Activated CD4-positive, alpha-beta memory T cell treated with anti-CD3 and anti-CD28 coated beads, Interleukin-2, amount 10 ng/mL, durations not matched to agents 7 days and 5 days (primary cell): ENCODE measurements around the gene GPBAR1. TPM values are rescaled to one million over a fixed set of nuclear protein-coding genes. Genes with fewer than 3 reads are reported as not detected.
"Not testable (repeated sequence)": the region's sequence is repeated elsewhere in the genome, so short reads cannot be mapped to it uniquely, and the experiment has no call there.

Experiments used
- CTCF ChIA-PET: fragments of 350-600 bp; sonication (Branson Sonifier 250); formaldehyde crosslinking; loops from one replicate; lab custom pipeline; 2021; ENCODE audit warnings: antibody characterized with exemption, inconsistent platforms; lab: Charles Lee
- POLR2A ChIA-PET: fragments of 350-600 bp; sonication (Branson Sonifier 250); formaldehyde crosslinking; loops from one replicate; lab custom pipeline; 2021; ENCODE audit warnings: antibody characterized with exemption; lab: Charles Lee
- DNase-seq: peaks from one replicate; pipeline ENCODE4 v3.0.0-alpha.2; 2020
- H3K27ac Mint-ChIP-seq: one replicate; pipeline ENCODE4 v1.8.0; 2021; ENCODE audit warnings: mild to moderate bottlenecking, mixed read lengths
- H3K27me3 Mint-ChIP-seq: one replicate; pipeline ENCODE4 v1.8.0; 2021; ENCODE audit warnings: mixed read lengths
- H3K36me3 Mint-ChIP-seq: one replicate; pipeline ENCODE4 v1.8.0; 2021; ENCODE audit warnings: low read depth, mixed read lengths
- H3K4me1 Mint-ChIP-seq: one replicate; pipeline ENCODE4 v1.8.0; 2021; ENCODE audit warnings: mixed read lengths
- H3K4me3 Mint-ChIP-seq: one replicate; pipeline ENCODE4 v1.8.0; 2021; ENCODE audit warnings: mild to moderate bottlenecking, mixed read lengths
- H3K9me3 Mint-ChIP-seq: one replicate; pipeline ENCODE4 v1.8.0; 2021; ENCODE audit warnings: mixed read lengths
- total RNA-seq, 2 experiments: library from RNA; stranded (reverse); gene quantifications; one replicate each; pipeline ENCODE4 v1.2.3, GENCODE V29; 2021

GPBAR1 gene
- total RNA-seq, 2 experiments from 2014 or later = 0.68 to 0.75 TPM

DNA sequence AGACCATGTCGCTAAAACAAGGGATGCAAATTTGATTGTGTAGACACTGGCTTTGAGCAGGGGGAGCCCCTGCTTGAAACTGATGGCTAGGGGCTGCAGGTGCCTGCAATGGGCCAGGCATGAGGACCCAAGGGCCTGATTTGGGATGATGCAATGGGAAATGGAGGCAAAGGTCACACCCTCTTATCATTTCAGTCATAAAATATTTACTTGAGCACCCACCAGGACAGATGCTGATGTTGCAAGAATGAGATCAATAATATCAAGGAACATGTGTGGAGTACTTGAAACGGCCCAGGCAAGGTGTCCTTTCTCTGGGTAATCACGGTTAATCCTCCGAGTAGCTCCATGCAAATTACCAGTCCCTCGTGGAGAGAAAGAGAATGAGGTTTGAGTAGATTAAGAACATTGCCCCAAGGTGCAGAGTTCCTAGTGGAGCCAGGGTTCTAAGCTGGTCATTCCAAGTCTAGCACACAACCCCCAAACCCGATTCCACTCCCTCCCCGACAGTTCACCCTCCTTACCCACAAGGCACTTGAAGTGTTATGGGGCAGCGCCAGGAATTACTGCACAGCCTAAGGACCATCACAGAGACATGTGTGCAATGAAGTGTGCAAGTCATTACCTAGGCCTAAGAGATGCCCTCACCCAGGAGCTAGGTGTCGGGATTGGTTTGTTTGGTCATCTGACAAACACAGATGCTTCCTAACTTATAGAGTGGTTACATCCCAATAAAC is 45.5 kb downstream of the GPBAR1 start:
- no peak for DNase-seq
- H3K4me3 Mint-ChIP-seq = no peak overlapping the region
- ChIA-PET POLR2A (interaction anchor here (0.6 kb wide), 1 partner anchor 14 kb away, joined by 3 read pairs; no protein-coding TSS in a partner anchor), CTCF (interaction anchor here (1.3 to 1.7 kb wide), 3 partner anchors 11 to 50 kb away, joined by 3 to 7 read pairs (median 3); partner anchors contain the start of gene CATIP)
- H3K9me3 Mint-ChIP-seq = no peaks in the 10 kb centered on the region
- no peak overlapping the region for H3K27ac Mint-ChIP-seq
- H3K4me1 Mint-ChIP-seq = peaks cover 11% of the 10 kb centered on the region
- H3K36me3 Mint-ChIP-seq = no peaks in the 10 kb centered on the region
- H3K27me3 Mint-ChIP-seq = peaks cover 10% of the 10 kb centered on the region

DNA sequence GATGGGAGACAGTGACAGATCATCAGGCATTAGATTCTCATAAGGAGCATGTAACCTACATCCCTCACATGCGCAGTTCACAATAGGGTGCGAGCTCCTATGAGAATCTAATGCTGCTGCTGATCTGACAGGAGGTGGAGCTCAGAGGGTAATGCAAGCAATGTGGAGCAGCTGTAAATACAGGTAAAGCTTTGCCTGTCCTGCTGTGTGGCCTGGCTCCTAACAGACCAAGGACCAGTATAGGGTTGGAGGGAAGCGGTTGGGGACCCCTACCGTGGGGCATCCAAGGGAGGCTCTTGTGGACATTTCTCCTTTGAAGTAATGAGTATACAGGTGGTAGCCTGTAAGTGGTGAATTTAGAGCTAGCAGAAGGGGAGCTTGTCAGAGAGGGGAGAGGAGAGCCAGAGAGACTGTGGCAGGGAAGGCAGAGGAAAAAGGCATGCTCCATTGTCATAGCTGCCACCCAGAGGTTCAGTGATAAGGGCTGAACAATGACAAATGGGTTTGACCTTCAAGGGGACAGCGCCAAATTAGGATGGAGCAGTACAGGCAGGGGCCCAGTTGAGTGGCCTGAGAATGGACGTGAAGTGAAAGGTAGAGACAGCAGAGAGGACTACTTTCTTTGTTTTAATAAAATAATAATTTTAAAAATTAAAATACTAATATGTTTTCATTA is 46.7 kb downstream of the GPBAR1 start:
- H3K4me1 Mint-ChIP-seq = peaks cover 7% of the 10 kb centered on the region
- H3K27ac Mint-ChIP-seq = no peak overlapping the region
- DNase-seq = no peak
- POLR2A ChIA-PET = interaction anchor here (1.1 kb wide), 1 partner anchor 88 kb away, joined by 3 read pairs; no protein-coding TSS in a partner anchor
- no peaks in the 10 kb centered on the region for H3K36me3 Mint-ChIP-seq
- peaks cover 10% of the 10 kb centered on the region for H3K27me3 Mint-ChIP-seq
- CTCF ChIA-PET = interaction anchor here (1.3 to 1.7 kb wide), 5 partner anchors 10 to 49 kb away, joined by 3 to 7 read pairs (median 3); partner anchors contain the start of gene CATIP
- no peaks in the 10 kb centered on the region for H3K9me3 Mint-ChIP-seq
- no peak overlapping the region for H3K4me3 Mint-ChIP-seq

DNA sequence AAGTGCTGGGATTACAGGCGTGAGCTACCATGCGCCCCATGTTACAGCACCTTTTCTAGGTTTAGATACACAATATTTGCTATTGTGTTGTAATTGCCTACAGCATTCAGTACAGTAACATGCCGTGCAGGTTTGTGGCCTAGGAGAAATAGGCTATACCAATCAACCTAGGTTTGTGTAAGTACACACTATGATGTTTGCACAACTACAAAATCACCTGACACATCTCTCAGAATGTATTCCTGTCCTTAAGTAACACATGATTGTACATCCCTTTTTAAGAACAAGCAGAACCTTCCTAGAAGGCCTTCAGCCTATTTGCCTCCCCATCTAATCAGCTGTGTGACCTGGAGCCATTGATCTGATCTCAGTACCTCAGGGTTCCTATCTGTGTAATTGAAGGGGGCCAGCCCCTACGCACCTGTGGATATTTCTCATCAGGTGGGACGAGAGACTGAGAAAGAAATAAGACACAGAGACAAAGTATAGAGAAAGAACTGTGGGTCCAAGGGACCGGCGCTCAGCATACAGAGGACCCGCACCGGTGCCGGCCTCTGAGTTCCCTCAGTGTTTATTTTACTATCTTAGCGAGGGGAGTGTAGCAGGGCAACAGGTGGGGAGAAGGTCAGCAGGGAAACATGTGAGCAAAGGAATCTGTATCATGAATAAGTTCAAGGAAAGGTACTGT is 50.2 kb downstream of the GPBAR1 start:
- POLR2A ChIA-PET = no interaction called here
- H3K36me3 Mint-ChIP-seq = no peaks in the 10 kb centered on the region
- no peak overlapping the region for H3K27ac Mint-ChIP-seq
- no peak for DNase-seq
- CTCF ChIA-PET = no interaction called here
- peaks cover 15% of the 10 kb centered on the region for H3K4me1 Mint-ChIP-seq
- peaks cover 10% of the 10 kb centered on the region for H3K27me3 Mint-ChIP-seq
- H3K9me3 Mint-ChIP-seq = no peaks in the 10 kb centered on the region
- no peak overlapping the region for H3K4me3 Mint-ChIP-seq

DNA sequence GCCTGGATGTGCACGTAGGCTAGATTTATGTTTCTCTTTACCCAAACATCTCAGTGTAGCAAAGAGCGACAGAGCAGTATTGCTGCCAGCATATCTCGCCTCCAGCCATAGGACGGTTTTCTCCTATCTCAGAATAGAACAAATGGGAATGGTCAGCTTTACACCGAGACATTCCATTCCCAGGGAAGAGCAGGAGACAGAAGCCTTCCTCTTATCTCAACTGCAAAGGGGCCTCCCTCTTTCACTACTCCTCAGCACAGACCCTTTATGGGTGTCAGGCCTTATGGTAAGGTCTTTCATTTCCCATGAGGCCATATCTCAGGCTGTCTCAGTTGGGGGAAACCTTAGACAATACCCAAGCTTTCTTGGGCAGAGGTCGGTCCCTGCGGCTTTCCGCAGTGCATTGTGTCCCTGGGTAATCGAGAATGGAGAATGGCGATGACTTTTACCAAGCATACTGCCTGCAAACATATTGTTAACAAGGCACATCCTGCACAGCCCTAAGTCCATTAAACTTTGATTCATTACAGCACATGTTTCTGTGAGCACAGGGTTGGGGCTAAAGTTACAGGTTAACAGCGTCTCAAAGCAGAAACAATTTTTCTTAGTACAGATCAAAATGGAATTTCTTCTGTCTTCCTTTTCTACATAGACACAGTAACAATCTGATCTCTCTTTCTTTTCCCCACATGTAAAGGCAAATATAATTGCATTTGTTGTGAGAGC is 50.9 kb downstream of the GPBAR1 start:
- H3K36me3 Mint-ChIP-seq, H3K27ac Mint-ChIP-seq, H3K4me3 Mint-ChIP-seq, H3K9me3 Mint-ChIP-seq, POLR2A ChIA-PET, DNase-seq, CTCF ChIA-PET: not testable (repeated sequence)
- Mint-ChIP-seq H3K4me1 (peaks cover 23% of the 10 kb centered on the region), H3K27me3 (peaks cover 10% of the 10 kb centered on the region)

DNA sequence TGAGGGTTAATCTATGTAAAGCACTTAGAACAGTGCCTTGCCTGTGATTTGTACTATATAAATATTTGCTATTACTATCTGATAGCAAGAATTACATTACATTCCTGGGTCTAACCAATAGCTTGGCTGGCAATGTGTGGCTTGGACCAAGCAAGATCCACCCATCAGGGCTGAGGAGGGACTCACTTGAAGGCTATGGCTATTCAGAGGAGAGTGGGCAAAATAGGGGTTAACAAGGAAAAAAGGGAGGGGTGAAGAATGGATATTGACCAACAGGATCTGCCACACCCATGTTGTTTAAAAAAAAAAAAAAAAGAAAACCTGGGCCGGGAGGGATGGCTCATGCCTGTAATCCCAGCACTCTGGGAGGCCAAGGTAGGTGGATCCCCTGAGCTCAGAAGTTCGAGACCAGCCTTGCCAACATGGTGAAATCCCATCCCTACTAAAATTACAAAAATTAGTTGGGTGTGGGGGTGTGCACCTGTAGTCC is 51.5 kb downstream of the GPBAR1 start:
- POLR2A ChIA-PET = no interaction called here
- CTCF ChIA-PET = interaction anchor here (0.7 kb wide), 2 partner anchors 20 to 329 kb away, joined by 4 read pairs; no protein-coding TSS in a partner anchor
- H3K4me3 Mint-ChIP-seq = no peak overlapping the region
- peaks cover 29% of the 10 kb centered on the region for H3K4me1 Mint-ChIP-seq
- no peak for DNase-seq
- H3K9me3 Mint-ChIP-seq = no peaks in the 10 kb centered on the region
- H3K27me3 Mint-ChIP-seq = peaks cover 6% of the 10 kb centered on the region
- H3K27ac Mint-ChIP-seq = no peak overlapping the region
- no peaks in the 10 kb centered on the region for H3K36me3 Mint-ChIP-seq

DNA sequence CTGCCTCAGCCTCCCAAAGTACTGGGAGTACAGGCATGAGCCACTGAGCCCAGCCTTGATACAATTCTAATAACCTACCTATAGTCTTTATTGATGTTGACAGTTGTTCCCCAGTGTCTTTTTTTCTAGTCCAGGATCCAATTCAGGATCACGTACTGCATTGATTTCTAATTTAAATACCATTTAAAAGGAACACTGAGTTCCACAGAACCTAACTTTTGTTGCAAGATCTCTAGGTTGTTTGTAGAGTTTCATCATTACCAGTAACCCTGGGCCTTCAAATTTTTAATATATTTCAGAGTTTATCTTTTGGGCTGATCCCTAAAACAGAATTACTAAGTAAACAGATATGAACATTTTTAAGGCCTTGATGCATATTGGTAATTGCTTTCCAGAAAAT is 52.5 kb downstream of the GPBAR1 start:
- ChIA-PET CTCF (no interaction called here), POLR2A (no interaction called here)
- Mint-ChIP-seq H3K36me3 (peaks cover 2% of the 10 kb centered on the region), H3K27ac (no peak overlapping the region), H3K4me3 (no peak overlapping the region), H3K4me1 (peaks cover 31% of the 10 kb centered on the region), H3K9me3 (no peaks in the 10 kb centered on the region), H3K27me3 (peaks cover 1% of the 10 kb centered on the region)
- no peak for DNase-seq

Other genes starting within 250 kb of the GPBAR1 start
- gene RUFY4, start 191.8 kb upstream of the GPBAR1 start, total RNA-seq = 1 to 10 TPM; 2.1 to 3.2 TPM
- gene CXCR2, start 135.0 kb upstream of the GPBAR1 start, total RNA-seq = under 1 TPM; 0.13 to 0.15 TPM
- gene CXCR1, start 94.1 kb upstream of the GPBAR1 start, total RNA-seq = 1 to 10 TPM; 2.7 to 3.0 TPM
- gene ARPC2, start 43.8 kb upstream of the GPBAR1 start, total RNA-seq = 100 to 1,000 TPM; 765 to 778 TPM
- gene AAMP, start 9.1 kb downstream of the GPBAR1 start, total RNA-seq = 10 to 100 TPM; 44.2 to 46.8 TPM
- 10 to 100 TPM; 30.1 to 31.8 TPM for gene PNKD, start 9.5 kb downstream of the GPBAR1 start, total RNA-seq
- gene TMBIM1, start 31.5 kb downstream of the GPBAR1 start, total RNA-seq = 100 to 1,000 TPM; 105 to 107 TPM
- not detected for gene CATIP, start 95.8 kb downstream of the GPBAR1 start, total RNA-seq
- under 1 TPM; 0.13 to 0.25 TPM for gene SLC11A1, start 121.3 kb downstream of the GPBAR1 start, total RNA-seq
- gene CTDSP1, start 138.9 kb downstream of the GPBAR1 start, total RNA-seq = 100 to 1,000 TPM; 203 to 205 TPM
- gene VIL1, start 158.1 kb downstream of the GPBAR1 start, total RNA-seq = not detected